ENCODE results near the gene PCDH9.
"Not testable (repeated sequence)": the region's sequence is repeated elsewhere in the genome, so short reads cannot be mapped to it uniquely, and the experiment has no call there.

Gene PCDH9

DNA sequence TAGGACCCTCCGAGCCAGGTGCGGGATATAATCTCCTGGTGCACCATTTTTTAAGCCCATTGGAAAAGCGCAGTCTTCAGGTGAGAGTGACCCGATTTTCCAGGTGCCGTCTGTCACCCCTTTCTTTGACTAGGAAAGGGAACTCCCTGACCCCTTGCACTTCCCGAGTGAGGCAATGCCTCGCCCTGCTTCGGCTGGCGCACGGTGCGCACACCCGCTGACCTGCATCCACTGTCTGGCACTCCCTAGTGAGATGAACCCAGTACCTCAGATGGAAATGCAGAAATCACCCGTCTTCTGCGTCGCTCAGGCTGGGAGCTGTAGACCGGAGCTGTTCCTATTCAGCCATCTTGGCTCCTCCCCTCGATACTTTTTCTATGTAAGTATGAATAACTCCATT, 970.7 kb downstream of the PCDH9 start:
- DNase-seq (ENCODE audit: low spot score) = not testable (repeated sequence)

Measured in CD4-positive, alpha-beta T cell treated with Interleukin-6 at 100 ng/mL for 8 hours (primary cell).